ENCODE results near the gene PLAGL2.

- no peak for TF ChIP-seq CTCF (IDR thresholded peaks at IDR 0.05)
- TF ChIP-seq POLR2A (IDR thresholded peaks at IDR 0.05) = no peak
Measured at GRCh38 chr20:32231245-32231644, 23.7 kb upstream of the PLAGL2 start.
